Kasumi-1 (cell line): ENCODE data around the gene RPS5.

ENCODE experiments used
- DNase-seq, 2 experiments: peaks; one replicate each; lab custom pipeline; 2025; lab: John Stamatoyannopoulos, UW

The RPS5 gene

GRCh38 chr19:58385891-58386575 lies 1.0 kb upstream of the RPS5 start:
- DNase-seq: no peak

- DNase-seq: peak in 1 of 2 experiments; percentile 6
Observed at GRCh38 chr19:58387338-58388174, 487 bp downstream of the RPS5 start.

GRCh38 chr19:58388175-58388526 lies 1.1 kb downstream of the RPS5 start:
- no peak for DNase-seq

GRCh38 chr19:58392945-58393724 lies 6.1 kb downstream of the RPS5 start:
- DNase-seq: no peak

GRCh38 chr19:58393725-58394033 lies 6.6 kb downstream of the RPS5 start:
- no peak for DNase-seq

- DNase-seq: no peak
Observed at GRCh38 chr19:58394821-58395219, 7.8 kb downstream of the RPS5 start.

- DNase-seq: peak in 1 of 2 experiments; percentile 10
Observed at GRCh38 chr19:58395220-58395978, 8.3 kb downstream of the RPS5 start, which contains the start of gene RNF225. Gene RNF225 (plus strand): TSS chr19:58395656. CDS start chr19:58396090, 434 bp downstream.

GRCh38 chr19:58395979-58396627 lies 9.0 kb downstream of the RPS5 start:
- no peak for DNase-seq

- no peak for DNase-seq
Observed at GRCh38 chr19:58396691-58397532, 9.8 kb downstream of the RPS5 start.

- no peak for DNase-seq
Observed at GRCh38 chr19:58397533-58398037, 10.5 kb downstream of the RPS5 start.

GRCh38 chr19:58398087-58398486 lies 11.0 kb downstream of the RPS5 start:
- DNase-seq: no peak

GRCh38 chr19:58398545-58398944 lies 11.5 kb downstream of the RPS5 start:
- DNase-seq: no peak

GRCh38 chr19:58399903-58400302 lies 12.8 kb downstream of the RPS5 start:
- DNase-seq: no peak

- no peak for DNase-seq
Observed at GRCh38 chr19:58400316-58400915, 13.3 kb downstream of the RPS5 start.

GRCh38 chr19:58400916-58401839 lies 14.1 kb downstream of the RPS5 start:
- DNase-seq: peak; percentile 97 to 98

- no peak for DNase-seq
Observed at GRCh38 chr19:58401840-58402421, 14.9 kb downstream of the RPS5 start.

GRCh38 chr19:58403920-58404478 lies 16.9 kb downstream of the RPS5 start:
- peak; percentile 20 to 29 for DNase-seq
